Activated CD4-positive, alpha-beta T cell treated with anti-CD3 and anti-CD28 coated beads, Interleukin-2, amount 50 U/mL, for 24 hours (primary cell): ENCODE data around the gene ANHX.
"Not testable (repeated sequence)": the region's sequence is repeated elsewhere in the genome, so short reads cannot be mapped to it uniquely, and the experiment has no call there.

Source experiments
- DNase-seq, 2 donors: peaks; one replicate each; pipeline ENCODE4 v3.0.0-alpha.2; 2020; ENCODE audit warnings: low read depth in 1 of 2, low spot score in 1 of 2

ANHX gene

GRCh38 chr12:133235401-133236112, at the start of gene ANHX:
Gene ANHX, minus strand, starts transcription at chr12:133235877. Its CDS starts 1,521 bp downstream, at chr12:133234356.
- DNase-seq: no peak

GRCh38 chr12:133264668-133265067, 29.0 kb upstream of the ANHX start:
- not testable (repeated sequence) for DNase-seq

- no peak for DNase-seq
These were observed 28.5 kb upstream of the ANHX start for GRCh38 chr12:133264173-133264572.

DNA sequence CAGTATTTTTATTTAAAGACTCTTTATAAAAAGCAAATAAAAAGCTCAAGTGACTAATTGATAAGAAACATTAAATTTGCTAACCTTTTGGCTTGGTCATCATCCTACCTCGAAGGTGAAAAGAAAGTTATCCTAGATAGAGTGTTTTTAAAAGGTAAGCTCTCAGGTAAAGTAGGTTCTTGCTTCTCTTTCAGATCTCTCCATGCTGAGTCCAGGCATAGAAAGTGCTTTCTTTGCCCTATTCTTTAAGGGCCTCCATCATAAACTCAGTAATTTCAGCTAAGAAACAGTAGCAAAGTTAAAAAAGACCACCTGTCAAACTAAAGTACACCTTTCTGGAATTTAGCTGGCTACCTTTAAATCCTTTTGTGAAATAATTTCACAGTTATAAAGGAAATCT, 20.6 kb upstream of the ANHX start:
- DNase-seq: no peak

DNA sequence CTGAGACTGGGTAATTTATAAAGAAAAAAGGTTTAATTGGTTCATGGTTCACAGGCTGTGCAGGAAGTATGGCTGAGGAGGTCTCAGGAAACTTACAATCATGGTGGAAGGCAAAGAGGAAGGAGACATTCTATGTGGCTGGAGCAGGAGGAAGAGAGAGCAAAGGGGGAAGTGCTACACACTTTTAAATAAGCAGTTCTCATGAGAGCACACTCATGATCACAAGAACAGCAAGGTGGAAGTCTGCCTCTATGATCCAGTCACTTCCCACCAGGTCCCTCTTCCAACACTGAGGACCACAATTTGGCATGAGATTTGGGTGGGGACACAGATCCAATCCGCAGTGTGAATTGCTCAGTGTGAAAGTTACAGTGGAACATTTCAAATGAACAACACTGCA, 20.2 kb upstream of the ANHX start:
- DNase-seq: not testable (repeated sequence)

GRCh38 chr12:133251732-133252131, 16.1 kb upstream of the ANHX start:
- DNase-seq: no peak

DNA sequence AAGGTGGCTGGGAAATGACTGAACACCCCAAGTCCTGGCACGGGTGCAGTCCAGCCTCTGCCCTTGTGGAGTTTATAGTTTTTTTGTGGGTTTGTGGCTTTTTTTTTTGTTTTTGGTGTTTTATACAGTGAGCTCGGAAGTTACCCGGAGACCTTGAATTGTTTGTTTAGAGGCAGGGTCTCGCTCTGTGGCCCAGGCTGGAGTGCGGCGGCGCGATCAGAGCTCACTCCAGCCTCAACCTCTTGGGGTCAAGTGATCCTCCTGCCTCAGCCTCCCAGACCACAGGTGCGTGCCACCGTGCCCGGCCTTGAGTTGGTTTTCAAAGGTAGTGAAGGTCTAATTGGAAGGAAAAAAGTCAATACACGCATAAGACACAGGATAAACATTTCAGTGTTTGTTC, 879 bp upstream of the ANHX start:
- no peak for DNase-seq

- no peak for DNase-seq
These were observed 467 bp upstream of the ANHX start for GRCh38 chr12:133236144-133236543.

GRCh38 chr12:133234971-133235370, 706 bp downstream of the ANHX start:
- no peak for DNase-seq

DNA sequence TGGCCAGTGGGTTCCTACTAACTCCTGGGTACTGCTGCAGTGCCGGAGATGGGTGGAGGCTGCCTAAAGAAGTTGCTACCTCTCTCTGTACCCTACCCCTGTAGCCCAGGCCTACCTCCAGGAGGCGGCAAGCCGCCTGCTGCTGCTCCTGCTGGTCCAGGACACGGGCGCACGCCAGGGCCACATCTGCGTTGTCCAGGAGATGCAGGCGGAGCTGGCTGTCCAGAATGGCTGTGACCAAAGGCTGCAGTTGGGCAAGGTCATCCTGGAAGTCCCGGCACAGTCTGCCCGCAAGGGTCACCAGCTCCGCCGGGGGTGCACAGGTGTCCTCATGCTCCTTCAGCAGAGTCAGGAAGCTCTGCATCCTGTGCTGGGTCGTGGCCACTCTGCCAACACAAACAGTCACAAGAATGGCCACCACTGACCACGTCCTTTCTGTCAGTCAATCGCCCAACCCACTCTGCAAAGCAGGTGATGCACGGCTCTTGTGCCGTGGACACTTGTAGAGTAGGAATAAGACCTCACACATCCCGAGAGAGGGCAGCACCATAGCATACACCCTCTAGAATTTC, 1.6 kb downstream of the ANHX start:
- DNase-seq: no peak

DNA sequence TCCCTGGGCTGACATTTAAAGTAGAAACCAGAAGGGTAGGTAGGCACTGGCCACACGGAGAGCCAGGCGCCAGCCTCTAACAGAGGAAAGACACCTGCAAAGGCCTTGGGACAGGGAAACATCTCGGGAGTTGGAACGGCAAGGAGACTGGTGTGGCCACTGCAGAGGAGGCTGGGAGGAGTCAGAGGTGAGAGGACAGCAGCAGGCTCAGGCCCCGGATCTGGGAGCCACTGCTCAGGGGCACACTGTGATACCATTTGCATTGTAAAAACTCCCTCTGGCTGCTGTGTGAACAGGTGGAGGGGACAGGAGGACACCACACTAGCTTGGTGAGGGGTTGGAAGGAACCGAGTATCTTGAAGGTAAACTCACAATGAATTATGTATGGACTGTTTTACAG, 2.7 kb downstream of the ANHX start:
- DNase-seq: no peak

DNA sequence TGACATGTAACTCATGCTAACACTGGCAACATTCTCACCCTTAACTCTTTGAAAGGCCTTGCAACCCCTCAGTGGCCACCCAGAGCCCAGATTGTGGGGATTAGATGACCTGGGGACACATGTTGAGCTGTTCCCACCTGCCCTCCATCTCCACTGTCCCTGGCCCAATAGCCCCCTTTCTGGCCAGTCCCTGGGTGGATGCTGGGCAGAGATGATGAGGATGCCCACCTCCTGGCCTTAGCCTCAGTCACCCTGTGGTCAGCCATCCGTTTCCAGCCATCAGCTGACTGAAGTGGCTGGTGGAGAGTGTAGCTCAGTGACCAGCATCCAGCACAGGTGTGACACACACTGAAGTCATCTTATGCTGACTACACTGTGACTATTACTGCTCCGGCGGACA, 4.7 kb downstream of the ANHX start:
- DNase-seq: no peak

DNA sequence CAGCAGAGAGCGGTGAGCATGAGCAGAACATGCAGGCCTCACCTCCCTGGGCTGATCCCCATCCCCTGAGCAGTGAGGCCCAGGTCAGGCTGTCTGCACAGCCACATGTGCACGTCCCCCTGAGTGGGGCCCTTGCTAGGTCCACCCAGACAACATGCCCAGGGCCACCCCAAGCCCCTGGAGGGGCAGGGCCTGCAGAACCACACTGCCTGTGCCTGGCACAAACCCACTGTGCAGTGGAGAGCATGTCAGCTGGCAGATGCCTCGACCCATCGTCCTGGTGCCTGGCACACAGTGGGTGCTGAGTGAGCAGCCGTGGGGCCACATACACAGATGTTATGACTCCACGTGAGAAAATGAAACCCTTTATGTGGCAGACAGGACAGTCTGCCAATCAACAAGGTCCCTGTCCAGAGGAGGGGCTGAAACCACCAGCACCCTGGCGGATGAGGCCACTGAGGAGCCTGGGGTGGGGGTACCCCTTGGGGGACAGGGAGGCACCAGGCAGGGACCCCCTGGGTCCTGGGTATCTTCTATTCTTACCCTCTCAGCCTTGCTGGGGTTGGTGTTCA, 8.3 kb downstream of the ANHX start:
- DNase-seq: no peak

- no peak for DNase-seq
These were observed 9.0 kb downstream of the ANHX start for GRCh38 chr12:133226690-133227089.

DNA sequence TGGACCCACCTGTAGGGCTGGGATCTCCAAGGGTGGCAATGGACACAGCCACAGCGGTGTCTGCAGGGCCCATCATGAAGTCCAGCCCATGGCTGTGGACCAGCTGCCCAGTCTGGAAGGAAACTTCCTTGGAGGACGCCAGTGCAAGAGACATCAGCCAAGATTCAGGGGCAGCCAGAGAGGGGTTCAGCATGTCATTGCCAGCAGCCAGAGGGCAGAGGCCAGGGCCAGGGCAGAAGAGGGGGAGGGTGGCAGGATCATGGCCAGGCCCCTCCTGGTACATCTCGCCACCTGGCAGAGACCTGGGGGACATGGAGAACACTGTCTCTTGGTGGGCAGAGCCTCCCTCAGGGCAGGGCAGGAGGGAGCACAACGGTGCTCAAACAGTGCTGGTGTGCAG, 10.2 kb downstream of the ANHX start:
- no peak for DNase-seq

GRCh38 chr12:133222211-133222610, 13.5 kb downstream of the ANHX start:
- DNase-seq: no peak

GRCh38 chr12:133221241-133221640, 14.4 kb downstream of the ANHX start:
- no peak for DNase-seq

- DNase-seq: no peak
These were observed 15.2 kb downstream of the ANHX start for GRCh38 chr12:133220521-133220920.

DNA sequence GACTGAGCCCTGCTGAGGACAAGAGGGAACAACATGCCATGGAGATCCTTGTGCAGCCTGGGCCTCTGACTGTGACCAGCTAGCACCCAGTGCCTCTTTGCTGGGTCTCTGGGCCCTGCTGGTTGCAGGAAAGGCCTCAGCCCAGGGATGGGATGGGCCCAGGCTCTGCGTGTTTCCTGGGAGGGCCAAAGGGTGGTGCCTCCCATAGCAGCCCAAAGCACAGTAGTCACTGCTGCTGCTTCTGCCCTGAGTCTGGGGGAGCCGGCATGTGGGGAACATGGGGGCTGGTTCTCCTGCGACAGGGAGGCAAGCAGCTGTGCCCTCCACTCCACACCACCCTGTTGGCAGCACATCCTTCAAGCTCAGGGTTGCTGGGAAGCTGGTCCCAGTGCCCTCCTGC, 18.5 kb downstream of the ANHX start:
- no peak for DNase-seq

- no peak for DNase-seq
These were observed 20.0 kb downstream of the ANHX start for GRCh38 chr12:133215724-133216123.

GRCh38 chr12:133206390-133206789, 29.3 kb downstream of the ANHX start:
- no peak for DNase-seq

GRCh38 chr12:133204264-133204603, 31.4 kb downstream of the ANHX start:
- no peak for DNase-seq
